SK-N-SH (cell line): ENCODE measurements around the gene POLR2J. TPM values are rescaled to one million over a fixed set of nuclear protein-coding genes. Genes with fewer than 3 reads are reported as not detected.

Experiments
- CTCF ChIA-PET: fragments of 300-600, 350-600 bp; formaldehyde crosslinking; extraction: SDS; loops from one replicate; lab custom pipeline; 2021; lab: Yijun Ruan, JAX
- POLR2A ChIA-PET: fragments of 350-600 bp; sonication (Branson Sonifier 250); formaldehyde crosslinking; extraction: SDS; loops from one replicate; lab custom pipeline; 2020; ENCODE audit warnings: antibody characterized with exemption, inconsistent platforms; lab: Yijun Ruan, JAX
- DNase-seq: peaks from one replicate; pipeline ENCODE4 v3.0.0; 2012
- H2AFZ ChIP-seq: fragments of 200-600 bp; sonication (generic); 2 replicates; pipeline ENCODE4 v1.8.1; 2016; ENCODE audit warnings: antibody characterized with exemption, mild to moderate bottlenecking, low read depth
- H3F3A ChIP-seq: fragments of 200-600 bp; sonication (generic); replicated peaks from 2 replicates; pipeline ENCODE3; 2016; ENCODE audit warnings: antibody characterized with exemption, mild to moderate bottlenecking; ENCODE audit not compliant: insufficient read depth
- H3K27ac ChIP-seq, 2 experiments: fragments of 200-500 bp in 1 of 2; fragments of 200-600 bp in 1 of 2; sonication (Bioruptor generic) in 1 of 2; sonication (generic), shearing (Covaris generic) in 1 of 2; 2 replicates each; pipeline versions ENCODE4 v1.5.1 to v1.6.1; 2014 to 2016; ENCODE audit warnings: low read depth in 2 of 2, inconsistent platforms in 1 of 2, low read length in 1 of 2, mild to moderate bottlenecking in 1 of 2, mixed read lengths in 1 of 2
- H3K27me3 ChIP-seq: fragments of 200-600 bp; sonication (generic), shearing (Covaris generic); 2 replicates; pipeline ENCODE4 v1.6.1; 2016; ENCODE audit warnings: mixed run types; ENCODE audit not compliant: insufficient read depth
- H3K36me3 ChIP-seq, 2 experiments: fragments of 200-500 bp in 1 of 2; fragments of 200-600 bp in 1 of 2; sonication (Bioruptor generic) in 1 of 2; sonication (generic) in 1 of 2; replicated peaks in 1 of 2; 2 replicates each; pipeline versions ENCODE3 to v1.5.1; 2014 to 2016; ENCODE audit warnings: low read length in 1 of 2, mild to moderate bottlenecking in 1 of 2; ENCODE audit not compliant: insufficient read depth in 2 of 2, control insufficient read depth in 1 of 2
- H3K4me1 ChIP-seq, 2 experiments: fragments of 200-500 bp in 1 of 2; fragments of 200-600 bp in 1 of 2; sonication (Bioruptor generic) in 1 of 2; sonication (generic), shearing (Covaris generic) in 1 of 2; 2 replicates each; pipeline versions ENCODE4 v1.5.1 to v1.6.1; 2014 to 2016; ENCODE audit warnings: low read depth in 1 of 2, low read length in 1 of 2, mixed run types in 1 of 2; ENCODE audit not compliant: insufficient read depth in 2 of 2, control insufficient read depth in 1 of 2
- H3K4me2 ChIP-seq: fragments of 200-600 bp; sonication (generic), shearing (Covaris generic); 2 replicates; pipeline ENCODE4 v1.6.1; 2017; ENCODE audit warnings: mixed run types
- H3K4me3 ChIP-seq, 2 experiments: fragments of 200-500 bp in 1 of 2; fragments of 200-600 bp in 1 of 2; sonication (Bioruptor generic) in 1 of 2; sonication (generic), shearing (Covaris generic) in 1 of 2; 2 replicates each; pipeline versions ENCODE4 v1.5.1 to v1.8.1; 2014 to 2016; ENCODE audit warnings: low read depth in 2 of 2, inconsistent platforms in 1 of 2, low read length in 1 of 2, mild to moderate bottlenecking in 1 of 2, mixed read lengths in 1 of 2, moderate library complexity in 1 of 2
- H3K79me2 ChIP-seq: fragments of 200-600 bp; sonication (generic); 2 replicates; pipeline ENCODE4 v1.8.1; 2017; ENCODE audit warnings: mild to moderate bottlenecking; ENCODE audit not compliant: insufficient read depth
- H3K9ac ChIP-seq: fragments of 200-600 bp; sonication (generic); 2 replicates; pipeline ENCODE4 v1.6.1; 2017; ENCODE audit warnings: mixed run types
- H3K9me2 ChIP-seq: fragments of 200-600 bp; sonication (generic); 2 replicates; pipeline ENCODE4 v1.6.1; 2017; ENCODE audit warnings: mixed run types
- H3K9me3 ChIP-seq: fragments of 200-600 bp; sonication (generic); 2 replicates; pipeline ENCODE4 v1.6.1; 2017; ENCODE audit warnings: mixed run types, mild to moderate bottlenecking, moderate library complexity
- H4K20me1 ChIP-seq: fragments of 200-600 bp; sonication (generic); 2 replicates; pipeline ENCODE4 v1.6.1; 2017; ENCODE audit warnings: mild to moderate bottlenecking, mixed run types; ENCODE audit not compliant: insufficient read depth
- EP300 ChIP-seq, 2 experiments: IDR thresholded peaks; 2 replicates each; pipeline versions ENCODE4 v1.4.0 to v1.6.1; 2012; ENCODE audit warnings: borderline replicate concordance in 1 of 2, low read depth in 1 of 2, low read length in 1 of 2
- FOXJ3 ChIP-seq: sonication (generic); formaldehyde crosslinking; IDR thresholded peaks from 2 replicates; pipeline ENCODE4 v1.5.1; 2020; ENCODE audit warnings: mild to moderate bottlenecking, missing genetic modification reagents
- MEF2A ChIP-seq: IDR thresholded peaks from 2 replicates; pipeline ENCODE4 v1.4.0; 2012; ENCODE audit warnings: low read depth, borderline replicate concordance
- NFIC ChIP-seq: IDR thresholded peaks from 2 replicates; pipeline ENCODE4 v1.4.0; 2012; ENCODE audit warnings: borderline replicate concordance
- NRF1 ChIP-seq: IDR thresholded peaks from 2 replicates; pipeline ENCODE4 v1.6.1; 2012; ENCODE audit warnings: low read depth, mild to moderate bottlenecking, low read length
- PBX3 ChIP-seq: IDR thresholded peaks from 2 replicates; pipeline ENCODE4; 2012
- POLR2AphosphoS5 ChIP-seq: IDR thresholded peaks from 2 replicates; pipeline ENCODE4 v1.6.1; 2012; ENCODE audit warnings: low read depth, low read length
- RCOR1 ChIP-seq: fragments of 150-350 bp; IDR thresholded peaks from 2 replicates; pipeline ENCODE4 v1.6.1; 2017; ENCODE audit warnings: antibody characterized with exemption, low read length
- REST ChIP-seq: IDR thresholded peaks from 2 replicates; pipeline ENCODE4 v1.6.1; 2012; ENCODE audit warnings: mild to moderate bottlenecking, low read depth, low read length, moderate library complexity
- RFX5 ChIP-seq: IDR thresholded peaks from 2 replicates; pipeline ENCODE4 v1.6.1; 2012; ENCODE audit warnings: mild to moderate bottlenecking, improper control_type of control experiment, low read length
- RXRA ChIP-seq: IDR thresholded peaks from 2 replicates; pipeline ENCODE4 v1.4.0; 2012; ENCODE audit warnings: low read depth, mild to moderate bottlenecking, borderline replicate concordance
- TAF1 ChIP-seq: IDR thresholded peaks from 2 replicates; pipeline ENCODE4 v1.6.1; 2012; ENCODE audit warnings: low read depth, mild to moderate bottlenecking, low read length, moderate library complexity, borderline replicate concordance
- TCF12 ChIP-seq: IDR thresholded peaks from 2 replicates; pipeline ENCODE4 v1.4.0; 2012
- TEAD4 ChIP-seq: IDR thresholded peaks from 2 replicates; pipeline ENCODE4 v1.4.0; 2012; ENCODE audit warnings: mild to moderate bottlenecking, borderline replicate concordance; ENCODE audit not compliant: insufficient read depth
- USF1 ChIP-seq: IDR thresholded peaks from 2 replicates; pipeline ENCODE4 v1.4.0; 2012; ENCODE audit warnings: low read depth, borderline replicate concordance
- YY1 ChIP-seq: IDR thresholded peaks from 2 replicates; pipeline ENCODE4 v1.4.0; 2012; ENCODE audit warnings: low read depth, mild to moderate bottlenecking
- WGBS: methylation state at CpG from one replicate; pipeline ENCODE4 v1.1.6; 2017; ENCODE audit warnings: low lambda C conversion rate; 5-methylcytosine and 5-hydroxymethylcytosine counted together
- polyA plus RNA-seq, 3 experiments: library from polyadenylated mRNA; depleted of rRNA; stranded (reverse); fragments of >200 nt; gene quantifications; 2 replicates each; pipeline ENCODE4 v1.2.3, GENCODE V29; 2012

Gene POLR2J
- polyA plus RNA-seq, 1 of the 3 experiments (the other 2 are of a cell fraction), result 299 TPM

GRCh38 chr7:102459221-102459844 is 19.4 kb downstream of the POLR2J start:
- CTCF ChIA-PET, result interaction anchor here (1.7 kb wide), 1 partner anchor 55 kb away, joined by 5 read pairs; no protein-coding TSS in a partner anchor
- 96% methylated on average over 23 of the region's 24 CpGs for WGBS

More at GRCh38 chr7:102459221-102459844, 19.4 kb downstream of the POLR2J start:
- POLR2A ChIA-PET, result no interaction called here
- TF ChIP-seq RFX5, result no peak
- no peak for TF ChIP-seq FOXJ3 (CRISPR knock-in tag)
- TF ChIP-seq TCF12, result no peak
- no peak for TF ChIP-seq TAF1
- TF ChIP-seq POLR2AphosphoS5, result no peak
- no peak for TF ChIP-seq RXRA
- no peak for TF ChIP-seq NRF1
- TF ChIP-seq MEF2A, result no peak
- TF ChIP-seq RCOR1, result no peak
- TF ChIP-seq REST, result no peak
- TF ChIP-seq NFIC, result no peak
- no peak for TF ChIP-seq USF1
- TF ChIP-seq PBX3, result no peak
- no peak for TF ChIP-seq YY1
- TF ChIP-seq EP300 (IDR thresholded peaks at IDR 0.05; ENCODE audit: borderline replicate concordance in 1 of 2, low read depth in 1 of 2, low read length in 1 of 2), result no peak
- TF ChIP-seq TEAD4, result no peak
- H3K27ac ChIP-seq, result no peak overlapping the region
- no peak overlapping the region for H3K9ac ChIP-seq
- H3K4me3 ChIP-seq, result no peak overlapping the region
- no peaks in the 10 kb centered on the region for H3K9me2 ChIP-seq
- no peak overlapping the region for H3K4me2 ChIP-seq
- no peak overlapping the region for H2AFZ ChIP-seq
- no peak for DNase-seq
- H3K36me3 ChIP-seq, result peaks cover 9 to 19% of the 10 kb centered on the region in 2 experiments
- H3K9me3 ChIP-seq, result no peaks in the 10 kb centered on the region
- H4K20me1 ChIP-seq, result 0 out of 2 replicates have a peak, but pooled peaks cover 9% of the 10 kb centered on the region
- peaks cover 4 to 9% of the 10 kb centered on the region in 2 experiments; a peak in 3 of 4 replicates for H3K4me1 ChIP-seq
- peaks cover 22% of the 10 kb centered on the region for H3F3A ChIP-seq
- no peaks in the 10 kb centered on the region for H3K27me3 ChIP-seq
- peaks cover 32% of the 10 kb centered on the region for H3K79me2 ChIP-seq
